ENCODE measurements around the gene MIB2.
"Not testable (repeated sequence)": the region's sequence is repeated elsewhere in the genome, so short reads cannot be mapped to it uniquely, and the experiment has no call there.

- peak; percentile 45 for TF ChIP-seq CTCF (IDR thresholded peaks at IDR 0.05)
- TF ChIP-seq EZH2 (IDR thresholded peaks at IDR 0.05; ENCODE audit: borderline replicate concordance, insufficient read depth, low read depth, low read length, poor library complexity, severe bottlenecking) = not testable (repeated sequence)
Measured at GRCh38 chr1:1658583-1659549, 43.6 kb downstream of the MIB2 start, which contains the start of gene CDK11B.

Data from B cell (primary cell).